HG03457 (cell line): ENCODE results near the gene MID2.
"Not testable (repeated sequence)": the region's sequence is repeated elsewhere in the genome, so short reads cannot be mapped to it uniquely, and the experiment has no call there.

Experiments
- ATAC-seq: cut with Tn5 transposase; IDR thresholded peaks from one replicate; pipeline ENCODE4 v1.9.1; 2021; ENCODE audit warnings: moderate number of reproducible peaks; ENCODE audit not compliant: unreplicated experiment

Gene MID2

DNA sequence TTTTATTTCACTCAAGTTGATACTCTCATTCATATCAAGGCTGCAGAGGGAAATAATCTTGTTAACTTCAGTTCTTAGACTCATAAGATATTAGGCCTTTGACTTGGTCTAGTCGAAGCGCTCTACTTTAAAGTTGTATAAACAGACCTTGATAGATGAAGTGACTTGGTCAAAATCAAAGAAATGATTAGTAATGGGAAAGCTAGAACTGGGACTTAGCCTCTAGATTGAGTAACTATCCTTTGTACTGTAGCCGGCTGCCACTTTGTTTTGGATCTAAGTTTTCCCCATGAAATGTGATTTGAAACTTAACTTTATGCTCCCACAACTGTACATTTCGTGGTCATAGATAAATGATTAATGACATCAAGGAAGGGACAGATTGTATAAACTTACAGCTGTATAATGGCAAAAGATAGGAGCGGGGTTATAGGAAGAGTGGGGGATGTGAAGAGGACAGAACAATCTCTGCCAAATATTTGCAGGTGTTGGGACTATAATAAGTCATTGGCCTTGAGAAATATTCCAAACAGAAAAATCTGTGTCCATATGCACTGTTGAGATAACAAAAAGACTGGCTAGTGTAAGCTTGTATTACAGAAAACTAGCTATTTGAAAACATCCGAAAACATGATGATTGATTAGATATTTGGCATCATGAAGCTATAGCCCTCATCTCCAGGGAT, 17.2 kb downstream of the MID2 start:
- no peak for ATAC-seq

GRCh38 chrX:107845625-107846024, 20.0 kb downstream of the MID2 start:
- ATAC-seq, result no peak

GRCh38 chrX:107848591-107848990, 22.9 kb downstream of the MID2 start:
- ATAC-seq, result no peak

GRCh38 chrX:107849747-107850421, 24.2 kb downstream of the MID2 start:
- no peak for ATAC-seq

- no peak for ATAC-seq
Measured at GRCh38 chrX:107850422-107850765, 24.7 kb downstream of the MID2 start.

DNA sequence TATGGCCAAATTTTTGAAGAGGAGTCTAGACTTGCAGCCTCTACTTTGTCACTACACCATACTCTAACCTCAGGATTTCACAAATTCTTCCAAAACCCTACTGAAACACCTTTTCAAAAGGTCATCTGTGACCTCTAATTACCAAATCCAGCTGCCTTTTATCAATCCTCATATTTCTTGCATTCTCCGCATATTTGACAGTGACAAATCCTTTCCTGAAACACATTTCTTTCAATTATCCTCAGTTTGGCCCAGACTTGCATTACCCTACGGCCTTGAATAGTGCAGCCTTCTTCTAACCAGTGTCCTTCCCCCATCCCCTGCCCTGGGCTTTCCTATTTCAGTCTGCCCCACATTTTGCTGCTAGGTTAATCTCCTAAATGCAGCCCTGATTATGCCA, 25.5 kb downstream of the MID2 start:
- ATAC-seq, result no peak

DNA sequence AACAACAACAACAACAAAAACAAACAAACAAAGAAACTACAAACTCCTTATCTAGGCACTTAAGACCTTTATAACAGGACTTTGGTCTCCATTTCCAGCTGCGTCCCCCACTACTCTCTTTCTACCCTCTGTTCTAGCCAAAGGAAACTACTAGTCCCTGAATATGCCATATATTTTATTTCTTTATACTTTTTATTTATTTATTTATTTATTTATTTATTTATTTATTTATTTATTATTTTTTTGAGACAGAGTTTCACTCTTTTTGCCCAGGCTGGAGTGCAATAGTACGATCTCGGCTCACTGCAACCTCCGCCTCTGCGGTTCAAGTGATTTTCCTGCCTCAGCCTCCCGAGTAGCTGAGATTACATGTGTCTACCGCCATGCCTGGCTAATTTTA, 26.0 kb downstream of the MID2 start:
- ATAC-seq, result not testable (repeated sequence)

DNA sequence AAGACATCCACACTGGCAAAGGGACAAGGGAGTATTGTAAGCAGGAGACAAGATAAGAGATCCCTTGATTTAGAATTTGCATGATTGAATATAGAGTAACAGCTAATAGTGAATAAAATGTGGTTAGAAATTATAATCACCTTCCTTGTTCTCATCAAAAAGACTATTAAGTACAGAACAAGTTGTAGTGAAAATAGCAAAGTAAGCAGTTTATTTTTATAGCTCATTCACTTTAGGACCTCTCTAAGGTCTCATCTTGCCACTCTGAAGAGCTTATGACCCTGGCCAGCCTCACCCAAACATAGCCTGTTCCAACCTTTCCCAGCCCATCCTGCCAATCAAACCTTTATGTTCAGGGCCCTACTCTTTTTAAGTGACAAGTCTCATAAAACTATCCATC, 30.6 kb downstream of the MID2 start:
- ATAC-seq, result no peak

GRCh38 chrX:107857041-107857440, 31.4 kb downstream of the MID2 start:
- ATAC-seq, result not testable (repeated sequence)

GRCh38 chrX:107857837-107858236, 32.2 kb downstream of the MID2 start:
- no peak for ATAC-seq

GRCh38 chrX:107861056-107861455, 35.4 kb downstream of the MID2 start:
- ATAC-seq, result no peak

GRCh38 chrX:107871136-107871535, 45.5 kb downstream of the MID2 start:
- no peak for ATAC-seq

DNA sequence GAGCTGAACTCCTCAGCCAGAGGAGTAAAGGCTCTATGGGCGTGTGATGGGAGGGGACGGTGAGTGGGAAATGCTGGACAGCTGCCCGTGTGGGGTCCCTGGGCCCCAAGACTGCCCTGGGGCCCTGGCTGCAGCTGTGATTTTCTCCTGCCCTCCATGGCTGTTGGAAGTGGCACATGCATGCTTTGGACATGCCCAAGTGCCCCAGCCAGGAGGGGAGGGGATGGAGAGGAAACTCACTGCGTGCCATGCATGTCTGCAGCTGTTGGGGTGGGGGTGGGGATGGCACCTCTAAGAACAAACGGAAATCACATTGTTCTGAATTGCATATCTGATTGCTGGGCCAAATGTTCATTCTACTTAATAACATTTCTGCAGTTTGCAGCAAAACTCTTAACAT, 52.4 kb downstream of the MID2 start:
- ATAC-seq, result no peak

DNA sequence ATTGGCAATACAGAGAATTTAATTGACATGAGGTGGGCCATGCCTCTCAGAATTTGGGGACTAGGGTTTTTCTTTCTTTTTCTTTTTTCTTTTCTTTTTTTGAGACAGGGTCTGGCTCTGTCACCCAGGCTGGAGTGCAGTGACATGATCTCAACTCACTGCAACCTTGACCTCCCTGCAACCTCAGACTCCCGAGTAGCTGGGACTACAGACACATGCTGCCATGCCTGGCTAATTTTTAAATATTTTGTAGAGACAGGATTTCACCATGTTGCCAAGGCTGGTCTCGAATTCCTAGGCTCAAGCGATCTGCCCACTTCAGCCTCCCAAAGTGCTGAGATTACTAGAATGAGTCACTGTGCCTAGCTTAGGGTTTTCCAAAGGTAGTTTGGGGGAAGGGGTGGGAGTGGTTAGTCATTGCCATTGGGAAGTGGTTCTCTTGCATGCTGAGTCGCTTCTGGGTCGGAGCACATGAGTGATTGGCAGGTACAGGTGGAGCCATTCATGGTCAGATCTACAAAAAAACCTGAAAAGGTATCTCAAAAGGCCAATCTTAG, 54.5 kb downstream of the MID2 start:
- ATAC-seq, result no peak

DNA sequence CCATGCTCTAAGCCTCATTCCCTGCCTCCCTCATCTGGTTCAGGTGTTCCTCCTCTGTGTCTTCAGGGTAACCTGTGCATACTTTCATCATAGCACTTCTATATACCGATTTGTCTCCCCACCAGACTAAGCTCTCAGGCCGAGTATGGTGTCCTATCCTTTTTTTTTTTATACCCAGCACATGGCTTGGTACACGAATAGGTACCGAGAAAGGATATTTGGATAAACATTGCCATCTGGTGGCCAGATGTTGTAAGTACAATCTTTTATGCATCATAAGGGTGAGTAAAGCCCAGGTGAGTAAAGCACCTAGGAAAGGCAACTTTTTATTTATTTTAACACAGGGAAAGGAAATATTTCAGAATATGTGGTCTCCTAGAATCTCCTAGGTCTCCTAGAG, 68.4 kb downstream of the MID2 start:
- no peak for ATAC-seq

DNA sequence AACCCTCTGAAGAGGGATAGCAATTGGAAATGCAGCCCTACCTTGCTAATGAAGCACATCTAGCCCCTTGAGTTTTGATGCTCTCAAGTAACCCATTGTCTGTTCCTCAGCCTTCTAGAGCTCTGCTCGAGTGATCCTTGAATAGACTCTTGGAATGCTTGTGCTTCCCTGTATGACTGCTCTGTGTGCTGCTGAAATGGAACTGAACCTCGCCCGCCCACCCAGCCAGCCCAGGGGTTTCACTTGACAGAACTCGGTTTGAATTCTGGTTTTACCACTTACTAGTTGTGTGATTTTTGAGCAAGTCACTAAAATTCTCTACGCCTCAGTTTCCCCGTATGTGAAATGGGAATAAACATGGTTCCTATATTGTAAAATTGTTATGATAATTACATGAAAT, 77.1 kb downstream of the MID2 start:
- no peak for ATAC-seq

- no peak for ATAC-seq
Measured at GRCh38 chrX:107905366-107905765, 79.7 kb downstream of the MID2 start.

- ATAC-seq, result no peak
Measured at GRCh38 chrX:107924136-107924746, 98.6 kb downstream of the MID2 start.

- no peak for ATAC-seq
Measured at GRCh38 chrX:107934262-107934661, 108.6 kb downstream of the MID2 start.

- no peak for ATAC-seq
Measured at GRCh38 chrX:107935200-107935599, 109.5 kb downstream of the MID2 start.

- ATAC-seq, result no peak
Measured at GRCh38 chrX:107935664-107936433, 110.2 kb downstream of the MID2 start.

DNA sequence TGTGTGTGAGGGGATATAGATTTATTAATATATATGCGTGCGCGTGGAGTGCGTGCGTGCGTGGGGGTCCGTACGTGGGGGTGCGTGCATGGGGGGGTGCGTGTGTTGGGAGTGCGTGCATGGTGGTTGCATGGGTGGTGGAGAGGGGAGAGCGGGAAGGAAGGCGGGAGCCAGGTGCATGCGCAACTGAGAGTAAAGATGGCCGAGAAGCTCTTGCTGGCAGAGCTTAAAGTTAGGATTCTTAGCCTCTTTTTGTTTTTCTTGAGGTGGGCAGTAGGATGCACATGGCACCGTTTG, 110.7 kb downstream of the MID2 start:
- ATAC-seq, result no peak
